Measurements from ENCODE around the gene NUDC.
"Not testable (repeated sequence)": the region's sequence is repeated elsewhere in the genome, so short reads cannot be mapped to it uniquely, and the experiment has no call there.

NUDC gene

GRCh38 chr1:26921540-26922430 is at the start of gene NUDC:
NUDC (plus strand) TSS chr1:26921743; CDS start chr1:26921849, 106 bp downstream.
- peak; percentile 86 for DNase-seq

DNA sequence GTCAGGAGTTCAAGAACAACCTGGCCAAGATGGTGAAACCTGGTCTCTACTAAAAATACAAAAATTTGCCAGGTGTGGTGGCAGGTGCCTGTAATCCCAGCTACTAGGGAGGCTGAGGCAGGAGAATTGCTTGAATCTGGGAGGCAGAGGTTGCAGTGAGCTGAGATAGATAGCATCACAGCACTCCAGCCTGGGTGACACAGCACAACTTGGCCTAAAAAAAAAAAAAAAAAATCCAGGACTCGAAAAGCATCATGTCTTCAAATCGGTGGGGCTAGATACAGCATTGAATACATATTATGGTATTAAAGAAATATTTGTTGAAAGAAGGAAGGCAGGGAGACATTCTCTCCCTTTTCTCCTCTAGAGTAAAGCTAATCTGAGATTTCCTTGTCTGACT is 48.4 kb upstream of the NUDC start:
- DNase-seq: not testable (repeated sequence)

- no peak for DNase-seq
Observed at GRCh38 chr1:26874896-26875295, 46.6 kb upstream of the NUDC start.

DNA sequence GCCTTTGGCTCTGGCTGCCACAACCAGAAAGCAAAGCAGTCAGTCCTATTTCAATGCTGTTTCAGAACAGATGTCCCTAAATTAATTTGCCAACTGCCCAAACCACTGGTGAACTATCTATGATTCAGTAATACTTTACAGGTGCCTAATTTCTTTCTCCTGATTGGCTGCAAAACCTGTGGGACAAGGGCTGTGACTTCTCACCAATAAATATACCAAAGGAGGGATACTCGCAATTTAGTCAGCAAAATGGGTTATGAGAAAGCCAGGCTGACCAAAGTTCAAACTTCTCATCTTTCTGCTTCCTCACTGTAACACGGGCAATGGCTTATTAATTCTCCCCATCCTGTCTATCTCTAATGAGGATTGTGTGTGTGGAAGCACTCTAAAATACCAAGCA is 44.2 kb upstream of the NUDC start:
- no peak for DNase-seq

GRCh38 chr1:26879793-26880192 is 41.8 kb upstream of the NUDC start:
- no peak for DNase-seq

DNA sequence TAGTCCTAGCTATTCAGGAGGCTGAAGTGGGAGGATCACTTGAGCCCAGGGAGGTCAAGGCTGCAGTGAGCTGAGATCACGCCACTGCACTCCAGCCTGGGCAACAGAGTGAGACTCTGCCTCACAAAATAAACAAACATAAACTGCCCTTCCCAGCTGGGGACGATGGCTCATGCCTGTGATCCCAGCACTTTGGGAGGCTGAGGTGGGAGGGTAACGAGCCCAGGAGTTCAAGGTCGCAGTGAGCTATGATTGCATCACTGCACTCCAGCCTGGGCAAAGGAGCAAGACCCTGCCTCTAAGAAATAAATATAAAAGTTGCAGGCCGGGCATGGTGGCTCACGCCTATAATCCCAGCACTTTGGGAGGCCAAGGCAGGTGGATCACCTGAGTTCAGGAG is 39.9 kb upstream of the NUDC start:
- not testable (repeated sequence) for DNase-seq

DNA sequence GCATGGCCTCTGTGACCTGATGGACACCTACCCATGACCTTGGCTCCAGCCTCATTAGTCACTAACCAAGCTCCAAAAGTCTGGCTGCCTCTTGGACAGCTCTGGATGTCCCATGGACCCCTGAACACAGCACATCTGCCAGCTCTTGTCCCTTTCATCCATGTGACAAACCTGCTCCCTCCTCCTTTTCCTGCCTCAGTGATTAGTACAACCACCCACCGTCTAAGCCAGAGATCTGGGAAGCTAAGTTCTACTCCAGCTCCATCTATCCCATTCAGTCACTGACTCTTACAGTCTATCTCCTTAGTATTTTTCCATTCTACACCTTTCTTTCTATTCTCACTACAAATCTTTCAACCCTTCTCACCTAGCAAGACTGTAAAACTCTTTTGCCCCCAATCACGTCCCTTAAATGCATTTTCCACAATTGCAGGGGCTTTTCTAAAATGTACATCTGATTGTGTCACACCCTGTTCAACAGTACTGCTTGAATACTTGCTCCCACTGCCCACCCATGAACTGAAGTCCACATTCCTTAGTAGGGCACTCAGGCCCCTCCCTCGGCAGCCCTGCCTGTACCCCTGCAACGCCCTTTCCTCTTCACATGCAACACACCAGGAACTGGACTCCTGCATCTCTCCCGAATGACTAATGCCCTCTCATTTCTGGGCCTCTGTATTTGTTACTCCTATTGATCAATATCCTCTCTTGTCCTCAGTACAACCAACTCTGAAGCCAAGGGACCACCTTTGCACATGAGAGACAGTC is 38.7 kb upstream of the NUDC start:
- DNase-seq: no peak

DNA sequence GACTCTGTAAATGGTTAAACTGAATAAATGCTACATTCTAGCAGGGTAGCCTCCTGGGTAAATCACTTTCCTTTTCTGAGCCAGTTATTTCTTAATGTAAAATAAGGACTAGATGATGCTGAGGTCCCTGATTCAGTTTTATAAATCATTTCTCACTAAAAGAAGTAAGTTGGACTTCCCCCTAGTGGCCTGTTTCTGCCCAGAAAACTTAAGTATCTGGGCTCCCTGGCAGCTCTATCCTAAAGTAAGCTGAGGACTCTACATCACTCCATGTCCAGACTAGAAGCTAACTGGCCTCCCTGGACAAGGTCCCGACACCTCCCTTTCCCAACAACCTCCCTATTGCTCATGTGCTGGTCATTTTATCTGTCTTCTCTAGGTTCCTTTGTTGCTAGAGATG is 34.4 kb upstream of the NUDC start:
- DNase-seq: no peak

- no peak for DNase-seq
Observed at GRCh38 chr1:26888231-26888630, 33.3 kb upstream of the NUDC start.

- DNase-seq: peak; percentile 36
Observed at GRCh38 chr1:26889551-26890466, 31.7 kb upstream of the NUDC start, which contains the start of gene GPN2. GPN2 (minus strand) TSS chr1:26890283; CDS start chr1:26890096, 187 bp downstream.

GRCh38 chr1:26890467-26890796 is 31.1 kb upstream of the NUDC start:
- no peak for DNase-seq

- DNase-seq: no peak
Observed at GRCh38 chr1:26894263-26894662, 27.3 kb upstream of the NUDC start.

DNA sequence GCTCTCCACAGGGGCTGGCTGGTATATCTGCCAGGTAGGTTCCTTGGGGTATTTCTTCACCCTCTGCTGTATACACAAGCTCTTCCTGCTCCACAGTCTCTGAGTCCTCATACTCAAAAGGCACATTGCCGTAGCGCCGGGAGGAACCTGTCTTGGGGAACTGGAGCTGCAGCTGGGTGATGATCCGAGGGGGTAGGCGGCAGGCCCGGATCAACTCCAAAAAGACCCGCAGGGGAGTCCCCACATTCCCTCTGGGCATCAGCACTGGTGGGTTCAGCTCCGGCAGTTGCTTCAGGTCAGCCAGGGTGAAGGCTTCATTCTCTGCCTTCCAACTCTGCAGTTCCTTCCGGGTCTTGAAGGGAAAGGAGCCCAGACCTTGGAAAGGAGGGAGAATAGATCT is 24.2 kb upstream of the NUDC start:
- DNase-seq: no peak

- DNase-seq: peak; percentile 72
Observed at GRCh38 chr1:26900001-26900814, 21.3 kb upstream of the NUDC start, which contains the start of gene GPATCH3. GPATCH3 (minus strand) TSS chr1:26900467; CDS start chr1:26900442, 25 bp downstream.

DNA sequence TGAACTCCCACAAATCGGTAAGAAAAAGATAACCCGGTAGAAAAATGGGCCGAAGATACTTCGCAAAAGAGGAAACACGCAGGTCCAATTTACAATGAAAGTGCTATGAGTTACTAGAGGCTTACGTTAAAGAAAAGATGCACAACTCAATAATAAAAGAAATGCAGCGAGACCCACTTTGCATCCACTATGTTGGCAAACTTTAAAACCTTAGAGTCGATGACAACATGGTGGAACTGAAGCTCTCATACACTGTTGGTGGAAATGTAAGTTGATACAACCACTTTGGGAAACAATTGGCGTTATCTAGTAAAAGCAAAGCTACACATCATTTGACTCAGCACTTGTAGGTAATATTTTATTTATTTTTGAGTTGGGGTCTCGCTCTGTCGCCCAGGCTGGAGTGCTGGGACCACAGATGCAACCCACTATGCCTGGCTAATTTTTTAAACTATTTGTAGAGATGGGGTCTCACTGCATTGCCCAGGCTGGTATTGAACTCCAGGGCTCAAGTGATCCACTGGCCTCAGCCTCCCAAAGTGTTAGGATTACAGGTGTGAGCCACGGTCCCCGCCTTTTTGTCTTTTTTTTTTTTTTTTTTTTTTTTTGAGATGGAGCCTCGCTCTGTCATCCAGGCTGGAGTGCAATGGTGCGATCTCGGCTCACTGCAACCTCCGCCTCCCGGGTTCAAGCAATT is 20.6 kb upstream of the NUDC start:
- no peak for DNase-seq

DNA sequence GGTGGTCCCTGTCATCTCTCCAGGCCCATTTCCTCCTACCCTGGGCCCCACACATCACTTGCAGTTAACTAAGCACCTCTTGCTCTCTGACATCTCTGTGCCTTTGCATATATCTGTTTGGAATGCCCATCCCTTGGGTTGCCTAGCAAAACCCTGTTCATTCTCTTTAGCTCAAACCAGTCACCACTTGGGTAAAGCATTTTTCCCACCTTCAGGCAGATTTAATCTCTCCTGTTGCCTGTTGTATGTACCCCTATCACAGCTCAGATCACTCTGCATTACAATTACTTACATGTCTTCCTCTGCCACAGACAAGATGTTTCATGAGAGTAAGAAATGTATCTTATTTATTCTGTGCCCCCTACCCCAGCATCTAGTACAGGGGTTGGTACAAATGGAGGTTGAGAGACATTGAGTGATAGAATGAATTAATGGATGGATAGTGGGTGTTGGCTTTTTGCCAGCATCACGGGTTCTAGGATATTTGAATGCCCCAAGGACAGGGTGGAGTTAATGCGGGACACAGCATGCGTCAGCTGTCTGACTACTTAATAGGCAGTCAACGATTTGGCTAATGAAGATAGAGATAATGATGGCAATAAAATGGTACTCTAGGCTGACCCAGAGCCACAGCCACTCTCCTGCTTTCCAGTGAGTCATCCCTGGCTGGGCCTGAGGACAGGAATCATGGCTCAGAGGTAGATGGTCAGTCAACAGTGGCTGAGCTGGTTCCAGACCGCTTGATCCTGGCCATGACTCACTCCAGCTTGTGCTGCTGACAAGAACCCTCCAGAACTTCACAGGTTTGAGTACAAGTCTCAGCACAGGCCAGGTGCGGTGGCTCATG is 14.2 kb upstream of the NUDC start:
- DNase-seq: no peak

- DNase-seq: no peak
Observed at GRCh38 chr1:26909951-26910342, 11.6 kb upstream of the NUDC start.

GRCh38 chr1:26910343-26911160 is 11.0 kb upstream of the NUDC start:
- DNase-seq: no peak

- DNase-seq: no peak
Observed at GRCh38 chr1:26911399-26912146, 10.0 kb upstream of the NUDC start.

All from SHP77 treated with DMSO at 0.1 percent for 48 hours (cell line).